Naive thymus-derived CD8-positive, alpha-beta T cell (primary cell): ENCODE measurements around the gene NPTXR. TPM values are rescaled to one million over a fixed set of nuclear protein-coding genes. Genes with fewer than 3 reads are reported as not detected.

Experiments
- ATAC-seq, 2 donors: fragments of 150-1000 bp; cut with Tn5 transposase in 1 of 2; sonication (Bioruptor Pico), chemical (Tn5 transposase) in 1 of 2; 1 replicate in 1 of 2; 2 replicates in 1 of 2; pipeline ENCODE4 v1.10.0; 2021; ENCODE audit warnings: mild to moderate bottlenecking in 2 of 2, moderate library complexity in 2 of 2
- POLR2A ChIA-PET: fragments of 350-600 bp; sonication (Branson Sonifier 250); formaldehyde crosslinking; loops from one replicate; lab custom pipeline; 2021; ENCODE audit warnings: antibody characterized with exemption; lab: Charles Lee
- DNase-seq, 10 donors: peaks; one replicate each; pipeline versions ENCODE4 v3.0.0 to v3.0.0-alpha.2; 2020 to 2022
- H3K27ac Mint-ChIP-seq, 10 donors: one replicate each; pipeline ENCODE4 v1.8.0; 2020 to 2022; ENCODE audit warnings: mild to moderate bottlenecking in 10 of 10, mixed read lengths in 10 of 10, moderate library complexity in 4 of 10, inconsistent platforms in 1 of 10
- H3K27me3 Mint-ChIP-seq, 5 donors: one replicate each; pipeline ENCODE4 v1.8.0; 2021 to 2022; ENCODE audit warnings: mixed read lengths in 5 of 5
- H3K36me3 Mint-ChIP-seq, 3 donors: one replicate each; pipeline ENCODE4 v1.8.0; 2020 to 2022; ENCODE audit warnings: mixed read lengths in 3 of 3, mild to moderate bottlenecking in 2 of 3, inconsistent platforms in 1 of 3
- H3K4me1 Mint-ChIP-seq, 4 donors: one replicate each; pipeline ENCODE4 v1.8.0; 2021 to 2022; ENCODE audit warnings: mixed read lengths in 4 of 4
- H3K4me3 Mint-ChIP-seq, 10 donors: one replicate each; pipeline ENCODE4 v1.8.0; 2020 to 2022; ENCODE audit warnings: mild to moderate bottlenecking in 10 of 10, mixed read lengths in 10 of 10, moderate library complexity in 6 of 10, inconsistent platforms in 1 of 10
- H3K9me3 Mint-ChIP-seq, 9 donors: one replicate each; pipeline ENCODE4 v1.8.0; 2020 to 2022; ENCODE audit warnings: mixed read lengths in 9 of 9, mild to moderate bottlenecking in 3 of 9, inconsistent platforms in 1 of 9, moderate library complexity in 1 of 9
- polyA plus RNA-seq, 3 donors: library from polyadenylated mRNA; unstranded; fragments of 300-500 nt; fragmentation: Illumina TruSeq; gene quantifications; one replicate each; pipeline ENCODE4 v1.2.3, GENCODE V29; 2021
- total RNA-seq, 8 experiments: library from RNA in 2 of 8; stranded (reverse) in 2 of 8; gene quantifications; one replicate each; pipeline ENCODE4 v1.2.3 and lab custom pipeline; 2021 to 2026

Gene NPTXR
- total and polyA plus RNA-seq, 5 experiments from 2014 or later, result 0.73 to 12.6 (median 1.1) TPM

DNA sequence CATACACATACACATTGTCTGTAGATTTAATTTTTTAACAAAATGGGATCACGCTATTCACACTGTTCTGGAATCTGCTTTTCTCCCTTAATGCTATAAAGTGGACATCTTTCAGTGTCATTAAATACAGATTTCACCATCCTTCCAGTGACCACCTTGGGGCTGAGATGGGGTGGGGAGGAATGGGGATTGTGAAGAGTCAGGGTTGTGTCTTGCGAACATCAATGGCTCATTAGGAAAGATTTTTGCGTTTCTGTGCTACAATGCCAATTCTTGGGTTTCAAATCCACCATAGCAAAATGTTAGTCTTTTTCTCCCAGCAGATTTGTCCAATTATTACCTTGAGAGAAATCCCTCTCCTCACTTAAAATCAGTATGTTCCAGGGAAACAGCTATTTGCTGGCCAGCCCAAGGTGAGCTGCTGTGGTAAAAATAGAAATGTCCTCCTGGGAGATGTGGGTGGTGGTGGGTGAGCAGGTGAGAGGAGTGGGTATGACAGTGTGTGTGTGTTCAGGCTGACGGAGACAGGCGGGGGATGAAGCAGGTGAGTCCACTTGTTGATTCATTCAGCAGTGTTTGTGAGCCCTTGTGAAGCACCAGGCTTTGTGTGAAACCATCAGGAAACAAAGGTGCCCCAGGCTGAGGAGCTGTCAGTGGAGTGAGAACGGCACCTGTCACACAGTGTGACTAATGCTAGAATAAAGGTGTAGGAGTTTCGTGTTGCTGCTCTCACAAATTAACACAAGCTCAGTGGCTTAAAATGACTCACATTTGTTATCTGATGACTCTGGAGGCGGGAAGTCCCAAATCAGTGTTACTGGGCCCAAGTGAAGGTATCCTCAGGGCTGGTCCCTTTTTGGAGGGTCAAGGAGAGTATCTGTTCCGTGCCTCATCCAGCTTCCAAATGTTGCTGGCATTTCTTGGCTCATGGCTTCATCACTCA, 29.9 kb upstream of the NPTXR start:
- Mint-ChIP-seq H3K36me3 (peaks cover 0 to 10% (median 0%) of the 10 kb centered on the region in 3 donors), H3K4me3 (peak overlapping the region; percentile 80 to 97 (median 93)), H3K27ac (peak overlapping the region; percentile 72 to 96 (median 90)), H3K27me3 (peaks cover 0 to 11% (median 0%) of the 10 kb centered on the region in 5 donors), H3K9me3 (no peaks in the 10 kb centered on the region), H3K4me1 (peaks cover 23 to 48% (median 44%) of the 10 kb centered on the region in 4 donors)
- DNase-seq, result peak in 1 of 10 donors; percentile 37
- ATAC-seq, result no peak
- POLR2A ChIA-PET, result interaction anchor here (0.6 kb wide), 1 partner anchor 240 kb away, joined by 3 read pairs; no protein-coding TSS in a partner anchor

GRCh38 chr22:38872831-38873248, 29.0 kb upstream of the NPTXR start:
- ATAC-seq (no peak), DNase-seq (peak in 1 of 10 donors; percentile 20)
- POLR2A ChIA-PET, result interaction anchor here (1.1 kb wide), 1 partner anchor 656 kb away, joined by 3 read pairs; no protein-coding TSS in a partner anchor
- Mint-ChIP-seq H3K27me3 (peaks cover 0 to 9% (median 0%) of the 10 kb centered on the region in 5 donors), H3K27ac (peak overlapping the region; percentile 79 to 96 (median 92)), H3K36me3 (peaks cover 0 to 10% (median 0%) of the 10 kb centered on the region in 3 donors), H3K4me3 (peak overlapping the region; percentile 80 to 97 (median 93)), H3K4me1 (peaks cover 26 to 56% (median 52%) of the 10 kb centered on the region in 4 donors), H3K9me3 (no peaks in the 10 kb centered on the region)

GRCh38 chr22:38872172-38872830, 28.5 kb upstream of the NPTXR start, which contains the start of gene CBX6:
TSS of gene CBX6 (minus strand) at chr22:38872216. CDS start at chr22:38872190, 26 bp downstream.
- Mint-ChIP-seq H3K4me1 (peaks cover 26 to 56% (median 53%) of the 10 kb centered on the region in 4 donors), H3K36me3 (peaks cover 0 to 14% (median 0%) of the 10 kb centered on the region in 3 donors), H3K27ac (peak within 1 kb of the TSS; percentile 79 to 96 (median 92)), H3K27me3 (peaks cover 0 to 9% (median 0%) of the 10 kb centered on the region in 5 donors), H3K4me3 (peak within 1 kb of the TSS; percentile 89 to 97 (median 93)), H3K9me3 (no peaks in the 10 kb centered on the region)
- peak; percentile 88 to 96 (median 96) for DNase-seq
- POLR2A ChIA-PET, result interaction anchor here (0.5 to 3.0 kb wide), 13 partner anchors 9 to 656 kb away, joined by 3 to 29 read pairs (median 5); partner anchors contain the start of genes CBX7, GTPBP1 and RPL3
- peak; percentile 79 to 81 for ATAC-seq

GRCh38 chr22:38871360-38872171, 27.7 kb upstream of the NPTXR start:
- Mint-ChIP-seq H3K36me3 (peaks cover 0 to 16% (median 0%) of the 10 kb centered on the region in 3 donors), H3K4me3 (peak overlapping the region; percentile 87 to 97 (median 92)), H3K4me1 (peaks cover 26 to 56% (median 53%) of the 10 kb centered on the region in 4 donors), H3K27me3 (peaks cover 0 to 6% (median 0%) of the 10 kb centered on the region in 5 donors), H3K27ac (peak overlapping the region; percentile 25 to 94 (median 84)), H3K9me3 (no peaks in the 10 kb centered on the region)
- ATAC-seq (peak; percentile 15 to 19), DNase-seq (peak in 5 of 10 donors; percentile 17 to 38 (median 29))
- POLR2A ChIA-PET, result interaction anchor here (0.5 to 3.0 kb wide), 14 partner anchors 29 to 657 kb away, joined by 3 to 29 read pairs (median 5); partner anchors contain the start of genes APOBEC3B, CBX7, GTPBP1 and RPL3

GRCh38 chr22:38870791-38871359, 27.0 kb upstream of the NPTXR start:
- Mint-ChIP-seq H3K4me3 (peak overlapping the region; percentile 82 to 97 (median 89)), H3K27ac (peak overlapping the region; percentile 53 to 92 (median 86)), H3K4me1 (peaks cover 26 to 56% (median 53%) of the 10 kb centered on the region in 4 donors), H3K27me3 (peaks cover 0 to 6% (median 0%) of the 10 kb centered on the region in 5 donors), H3K36me3 (peaks cover 0 to 17% (median 0%) of the 10 kb centered on the region in 3 donors), H3K9me3 (no peaks in the 10 kb centered on the region)
- ATAC-seq, result no peak
- POLR2A ChIA-PET, result interaction anchor here (0.7 to 3.0 kb wide), 14 partner anchors 29 to 448 kb away, joined by 3 to 30 read pairs (median 5); partner anchors contain the start of genes APOBEC3B, CBX7, GTPBP1 and RPL3
- peak in 1 of 10 donors; percentile 15 for DNase-seq

- POLR2A ChIA-PET, result interaction anchor here (0.6 to 3.0 kb wide), 10 partner anchors 28 to 448 kb away, joined by 3 to 30 read pairs (median 6); partner anchors contain the start of genes CBX7, GTPBP1, RPL3 and TOMM22
- Mint-ChIP-seq H3K9me3 (no peaks in the 10 kb centered on the region), H3K4me1 (peaks cover 26 to 56% (median 53%) of the 10 kb centered on the region in 4 donors), H3K27ac (peak overlapping the region; percentile 53 to 92 (median 86)), H3K27me3 (peaks cover 0 to 6% (median 0%) of the 10 kb centered on the region in 5 donors), H3K4me3 (peak overlapping the region; percentile 82 to 97 (median 89)), H3K36me3 (peaks cover 0 to 21% (median 0%) of the 10 kb centered on the region in 3 donors)
- ATAC-seq (peak; percentile 51 to 57), DNase-seq (peak; percentile 72 to 92 (median 80))
Measured at GRCh38 chr22:38870312-38870741, 26.5 kb upstream of the NPTXR start.

GRCh38 chr22:38869663-38870062, 25.8 kb upstream of the NPTXR start:
- Mint-ChIP-seq H3K36me3 (peaks cover 0 to 21% (median 0%) of the 10 kb centered on the region in 3 donors), H3K4me1 (peaks cover 26 to 55% (median 52%) of the 10 kb centered on the region in 4 donors), H3K4me3 (peak overlapping the region in 2 of 10 donors; percentile 87 to 89)

GRCh38 chr22:38868886-38869381, 25.1 kb upstream of the NPTXR start:
- H3K27me3 Mint-ChIP-seq, result no peaks in the 10 kb centered on the region
- peaks cover 0 to 24% (median 0%) of the 10 kb centered on the region in 3 donors for H3K36me3 Mint-ChIP-seq
- POLR2A ChIA-PET, result interaction anchor here (0.6 to 2.4 kb wide), 6 partner anchors 26 to 450 kb away, joined by 3 to 30 read pairs (median 3); partner anchors contain the start of gene CBX7
- H3K9me3 Mint-ChIP-seq, result no peaks in the 10 kb centered on the region
- peaks cover 24 to 50% (median 48%) of the 10 kb centered on the region in 4 donors for H3K4me1 Mint-ChIP-seq
- DNase-seq, result peak; percentile 65 to 88 (median 78)
- peak; percentile 41 to 45 for ATAC-seq
- H3K4me3 Mint-ChIP-seq, result peak overlapping the region in 2 of 10 donors; percentile 20 to 26
- peak overlapping the region in 6 of 10 donors; percentile 15 to 81 (median 47) for H3K27ac Mint-ChIP-seq

More at GRCh38 chr22:38869663-38870062, 25.8 kb upstream of the NPTXR start:
- ATAC-seq (no peak), DNase-seq (peak in 2 of 10 donors; percentile 3 to 8)
- peak overlapping the region in 6 of 10 donors; percentile 43 to 92 (median 89) for H3K27ac Mint-ChIP-seq
- POLR2A ChIA-PET, result interaction anchor here (0.6 to 3.0 kb wide), 12 partner anchors 27 to 449 kb away, joined by 3 to 30 read pairs (median 4); partner anchors contain the start of genes CBX7, GTPBP1, RPL3 and TOMM22
- no peaks in the 10 kb centered on the region for H3K9me3 Mint-ChIP-seq
- peaks cover 0 to under 1% (median 0%) of the 10 kb centered on the region in 5 donors for H3K27me3 Mint-ChIP-seq

GRCh38 chr22:38868286-38868721, 24.5 kb upstream of the NPTXR start:
- Mint-ChIP-seq H3K4me1 (peaks cover 20 to 44% (median 42%) of the 10 kb centered on the region in 4 donors), H3K4me3 (peak overlapping the region in 2 of 10 donors; percentile 24 to 27), H3K27ac (peak overlapping the region in 4 of 10 donors; percentile 33 to 91 (median 61)), H3K27me3 (no peaks in the 10 kb centered on the region), H3K9me3 (no peaks in the 10 kb centered on the region), H3K36me3 (peaks cover 0 to 24% (median 0%) of the 10 kb centered on the region in 3 donors)
- POLR2A ChIA-PET, result interaction anchor here (0.6 to 2.4 kb wide), 2 partner anchors 25 to 136 kb away, joined by 3 to 30 read pairs; no protein-coding TSS in a partner anchor
- DNase-seq, result peak in 1 of 10 donors; percentile 8
- ATAC-seq, result no peak
